ENCODE data around the gene CACUL1.

Gene CACUL1

DNA sequence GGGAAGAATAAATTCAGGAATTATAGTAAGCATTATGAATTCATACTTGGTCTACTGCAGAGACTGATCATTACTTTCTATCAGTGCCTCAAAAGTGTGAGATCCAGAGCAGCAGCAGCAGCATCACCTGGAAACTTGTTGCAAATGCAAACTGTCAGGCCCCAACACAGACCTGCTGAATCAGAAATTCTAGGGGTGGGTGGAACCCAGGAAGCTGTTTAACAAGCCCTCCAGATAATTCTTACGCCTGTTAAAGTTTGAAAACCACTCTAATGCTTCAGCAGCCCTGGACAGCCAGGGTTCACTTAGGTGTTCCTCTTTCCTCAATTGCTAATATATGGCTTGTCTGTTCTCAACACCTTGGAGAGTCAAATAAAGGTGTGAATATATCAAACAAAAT, 19.5 kb downstream of the CACUL1 start:
- in situ Hi-C loops (cut with HindIII; ENCODE audit: low sequenced_read_pairs): no loop called here

DNA sequence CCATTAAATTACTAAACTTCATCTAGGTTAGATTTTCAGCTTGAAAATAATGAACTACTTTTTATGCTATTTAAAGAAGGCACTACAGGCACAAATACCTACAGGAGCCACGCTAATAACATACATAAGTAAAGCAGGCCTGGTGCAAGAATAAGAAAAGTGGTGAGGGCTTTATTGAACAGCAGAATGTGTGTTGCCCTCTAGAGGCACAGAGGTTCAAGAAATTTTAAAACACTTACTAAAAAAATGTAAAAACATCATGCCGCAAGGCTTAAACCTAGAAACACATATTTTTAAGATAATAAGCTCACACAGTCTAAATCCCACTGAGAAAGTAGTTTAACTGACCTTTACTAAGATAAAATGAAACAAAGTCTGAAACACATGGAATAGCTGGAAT, 20.3 kb downstream of the CACUL1 start:
- in situ Hi-C loops (cut with HindIII; ENCODE audit: low sequenced_read_pairs): no loop called here

DNA sequence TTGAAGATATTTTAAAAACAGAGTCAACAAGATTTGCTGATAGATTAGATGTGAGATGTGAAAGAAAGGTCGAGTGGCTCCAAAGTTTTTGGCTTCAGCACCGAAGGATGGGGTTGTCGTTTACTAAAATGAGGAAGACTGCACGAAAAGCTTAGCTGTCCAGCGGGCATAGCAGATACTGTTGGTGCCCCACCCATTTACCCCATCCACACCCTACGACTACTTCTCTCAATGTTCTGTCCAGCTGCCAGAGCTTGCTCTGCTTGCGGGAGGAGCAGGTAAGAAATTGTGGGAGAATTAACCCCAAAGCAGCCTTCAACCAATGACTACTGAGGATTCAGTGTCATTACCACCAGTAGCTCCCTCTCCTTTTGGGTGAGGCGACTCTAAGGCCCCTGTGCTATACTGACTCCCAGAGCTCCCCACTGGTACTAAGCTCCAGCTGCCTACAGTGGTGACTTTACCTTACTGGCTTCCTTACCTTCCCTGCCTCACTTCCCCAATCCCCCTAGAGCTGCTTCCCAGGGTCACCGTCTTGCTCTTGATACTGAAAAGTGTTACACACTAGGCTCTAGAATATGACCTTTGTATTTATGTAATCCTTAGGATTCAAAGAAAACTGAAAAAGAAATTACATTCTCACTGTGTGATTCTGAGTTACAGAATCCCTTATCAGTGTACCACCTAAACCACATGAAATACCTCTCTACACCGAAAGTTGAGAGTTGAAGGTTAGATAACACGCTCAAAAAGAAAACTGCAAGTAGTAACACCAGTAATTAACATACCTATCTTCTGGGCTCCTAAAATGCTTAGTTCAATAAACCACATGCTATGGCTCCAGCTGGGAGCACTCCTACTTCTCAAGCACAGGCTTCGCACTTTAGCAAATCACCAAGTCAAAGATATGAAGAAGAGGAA, 22.3 kb downstream of the CACUL1 start:
- in situ Hi-C loops (cut with HindIII; ENCODE audit: low sequenced_read_pairs): no loop called here

DNA sequence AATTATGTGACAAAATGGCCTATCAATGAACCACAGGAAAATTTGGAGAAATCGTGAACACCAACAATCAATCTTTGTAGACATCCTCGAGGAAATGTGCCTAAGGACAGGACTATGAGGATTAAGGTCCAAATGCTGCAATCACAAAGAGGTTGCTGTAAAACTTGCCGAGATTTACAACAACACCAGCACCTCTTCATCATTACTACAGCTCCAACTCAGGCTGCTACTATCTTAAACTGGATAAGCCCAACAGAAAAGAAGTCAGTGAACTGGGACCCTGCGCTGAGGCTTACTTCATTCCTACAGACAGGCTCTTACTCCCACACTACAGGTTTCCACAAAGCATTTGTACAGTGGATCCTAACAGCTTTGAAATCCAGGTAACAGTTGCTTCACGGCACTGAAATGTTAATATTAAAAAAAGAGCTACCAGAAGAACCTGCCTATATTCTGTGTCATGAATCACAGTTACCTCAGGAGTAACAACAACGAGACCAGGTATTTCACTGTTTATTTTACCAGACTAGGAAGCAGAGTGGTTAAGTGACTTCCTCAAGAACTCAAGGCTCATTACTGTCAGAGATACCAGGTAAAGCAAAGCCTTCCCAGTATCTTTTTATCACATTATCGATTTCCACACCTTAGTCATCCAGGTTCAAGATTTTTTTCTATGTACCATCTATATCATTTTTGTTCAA, 23.9 kb downstream of the CACUL1 start:
- in situ Hi-C loops (cut with HindIII; ENCODE audit: low sequenced_read_pairs): no loop called here

DNA sequence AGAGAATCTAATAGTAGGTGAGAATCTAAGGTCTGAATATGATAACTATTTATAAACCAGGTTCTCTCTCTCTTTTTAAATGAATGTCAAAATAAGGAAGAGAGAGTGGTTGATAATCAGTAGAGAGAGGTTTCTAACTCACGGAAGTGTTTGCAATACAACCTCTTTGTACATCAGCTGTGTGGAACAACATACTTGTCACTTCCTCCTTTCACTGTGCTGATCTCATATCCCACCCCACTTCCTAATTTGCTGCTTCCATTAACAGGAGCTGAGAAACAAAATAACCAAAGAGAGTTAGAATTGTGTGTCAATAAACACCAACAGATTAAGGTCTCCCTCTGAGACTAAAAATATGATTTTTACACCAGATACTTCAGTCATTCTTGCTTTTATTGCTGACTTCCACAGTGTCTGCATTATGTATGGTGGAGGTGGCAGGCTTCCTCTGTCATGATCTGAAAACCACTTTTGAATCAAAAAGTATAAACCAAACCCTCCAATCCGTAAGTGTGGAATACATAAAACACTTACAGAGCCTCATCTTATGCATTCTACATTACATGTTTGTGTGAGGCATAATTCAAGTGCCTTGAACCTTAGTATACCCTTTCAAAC, 25.0 kb downstream of the CACUL1 start:
- in situ Hi-C loops (cut with HindIII; ENCODE audit: low sequenced_read_pairs): no loop called here

DNA sequence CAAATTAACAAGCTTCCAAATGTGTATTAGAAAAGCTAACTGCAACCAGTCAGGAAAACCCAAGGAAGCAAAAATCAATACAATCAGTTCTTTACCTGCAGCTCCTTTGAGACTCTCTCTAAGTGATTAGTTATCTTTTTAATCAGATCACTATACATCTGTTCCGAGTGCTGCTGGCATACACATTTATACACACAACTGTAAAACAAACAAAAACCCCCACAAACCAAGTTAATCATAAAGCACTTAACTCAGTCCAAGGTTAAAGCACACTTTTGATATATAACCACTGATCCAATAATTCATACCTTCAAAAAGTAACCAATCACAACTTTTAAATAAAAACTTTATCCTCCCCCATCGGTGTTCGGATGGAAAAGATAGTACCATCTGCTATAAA, 25.6 kb downstream of the CACUL1 start:
- in situ Hi-C loops (cut with HindIII; ENCODE audit: low sequenced_read_pairs): no loop called here

DNA sequence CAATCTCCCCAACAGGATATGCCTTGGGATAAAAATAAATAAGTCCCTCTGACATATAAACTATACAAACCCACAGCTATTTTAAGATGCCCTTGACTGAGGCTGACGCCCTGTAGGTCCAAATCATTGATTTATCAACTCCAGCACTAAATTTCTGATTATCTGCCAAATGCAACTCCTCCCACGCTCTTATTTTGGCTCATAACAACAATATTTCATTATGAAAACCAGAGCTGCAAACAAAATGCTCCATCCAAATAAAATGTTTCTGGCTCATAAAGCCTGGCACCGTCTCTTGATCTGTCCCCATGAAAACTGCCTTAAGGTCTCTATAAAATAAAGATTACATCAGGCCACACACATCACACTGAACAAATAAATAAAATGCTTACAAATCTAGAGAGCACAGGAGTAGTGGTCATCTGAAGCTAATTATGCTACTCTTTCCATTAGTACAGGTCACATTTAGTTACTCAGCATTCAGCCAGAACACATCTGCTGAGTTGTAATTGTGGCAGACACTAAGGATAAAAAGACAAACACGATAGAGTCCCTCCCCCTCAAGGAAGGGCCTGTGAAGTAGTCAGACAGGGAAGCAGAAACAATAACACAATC, 28.8 kb downstream of the CACUL1 start:
- in situ Hi-C loops (cut with HindIII; ENCODE audit: low sequenced_read_pairs): no loop called here

DNA sequence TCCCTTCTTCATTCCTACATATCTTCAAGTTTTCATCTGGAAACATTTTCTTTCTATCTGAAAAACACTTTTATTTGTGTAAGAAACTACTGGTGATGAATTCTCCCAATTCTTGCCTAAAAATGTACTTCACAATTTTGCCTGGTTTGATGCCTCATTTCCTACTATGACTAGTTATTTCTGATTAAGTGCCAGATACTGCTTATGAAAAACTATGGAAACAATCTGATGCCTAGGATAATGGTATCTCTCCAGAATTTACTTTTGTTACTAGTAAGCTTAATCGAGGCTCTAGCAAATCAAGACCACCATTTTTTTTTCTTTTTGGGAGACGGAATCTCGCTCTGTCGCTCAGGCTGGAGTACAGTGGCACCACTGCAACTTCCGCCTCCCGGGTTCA, 31.3 kb downstream of the CACUL1 start:
- in situ Hi-C loops (cut with HindIII; ENCODE audit: low sequenced_read_pairs): no loop called here

DNA sequence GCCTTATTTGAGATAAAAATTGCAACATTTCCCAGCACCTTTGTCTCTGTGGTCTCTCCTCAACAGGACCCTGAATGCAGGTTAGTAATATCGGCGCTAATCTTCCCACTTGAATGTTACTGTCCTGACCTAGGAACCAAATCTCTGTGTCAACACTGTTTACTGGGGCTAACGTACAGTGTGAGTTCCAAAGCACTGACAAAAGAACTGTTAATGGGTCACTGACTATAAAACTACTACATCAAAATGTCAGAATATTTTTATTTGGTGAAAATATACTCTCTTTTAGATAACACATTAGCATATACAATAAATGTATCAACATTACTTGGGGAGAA, 33.3 kb downstream of the CACUL1 start:
- in situ Hi-C loops (cut with HindIII; ENCODE audit: low sequenced_read_pairs): no loop called here

DNA sequence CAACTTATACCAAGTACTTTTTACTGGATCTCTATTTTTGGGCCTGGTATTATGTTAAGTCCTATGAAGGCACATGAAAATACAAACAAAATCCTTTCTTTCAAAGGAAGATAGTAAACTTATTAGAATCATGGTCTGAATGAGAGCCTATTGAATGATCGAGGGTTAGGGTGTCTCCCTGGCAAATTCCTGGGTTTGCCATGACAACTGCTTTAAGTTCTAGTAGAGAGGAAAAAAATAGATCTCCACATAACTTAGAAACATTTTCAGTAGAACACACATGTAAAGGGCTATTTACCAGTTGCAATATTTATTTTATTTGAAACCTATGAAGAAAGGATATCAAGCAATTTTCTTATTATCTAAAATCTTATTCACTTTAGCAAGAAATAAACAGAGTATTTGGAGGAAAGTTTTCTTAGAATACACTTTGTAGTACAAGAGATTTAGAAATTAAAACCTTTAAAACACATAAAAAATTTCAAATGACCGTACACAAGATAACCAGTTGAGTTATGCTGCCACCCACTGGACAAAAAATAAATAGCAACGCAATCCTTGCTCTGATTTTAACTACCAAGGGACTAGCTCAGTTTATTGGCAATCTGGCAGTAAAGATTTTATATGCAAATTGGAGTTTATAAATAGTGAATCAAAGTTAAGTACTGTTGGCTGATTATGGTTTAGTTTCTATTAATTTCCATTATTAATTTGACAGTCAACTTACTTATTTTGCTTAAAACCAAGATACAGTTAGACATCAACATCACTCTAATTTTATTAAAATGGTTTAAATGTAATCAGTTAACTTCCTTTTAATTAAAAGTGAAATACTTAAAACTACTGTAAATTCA, 33.9 kb downstream of the CACUL1 start:
- in situ Hi-C loops (cut with HindIII; ENCODE audit: low sequenced_read_pairs): no loop called here

DNA sequence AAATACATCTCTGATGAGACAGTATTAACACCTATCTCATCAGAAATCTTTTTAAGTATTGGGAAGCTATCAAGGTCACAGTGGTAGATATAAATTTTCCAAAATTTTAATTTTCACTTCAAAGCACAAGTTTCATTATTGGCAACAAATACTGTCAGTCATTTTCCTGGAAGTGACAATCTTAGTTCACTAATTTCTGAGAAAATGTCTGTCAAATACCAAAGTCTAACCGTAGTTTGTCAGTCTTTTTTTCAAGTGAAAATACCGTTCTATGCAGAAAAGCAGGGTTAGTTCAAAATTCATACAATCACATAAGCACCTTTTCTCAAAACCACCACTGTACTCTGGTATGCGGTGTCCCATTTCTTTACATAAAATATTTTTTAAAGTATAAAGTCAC, 40.4 kb downstream of the CACUL1 start:
- in situ Hi-C loops (cut with HindIII; ENCODE audit: low sequenced_read_pairs): loop anchor here (10.0 kb wide), 1 partner anchor 140 kb away; no protein-coding TSS in a partner anchor

DNA sequence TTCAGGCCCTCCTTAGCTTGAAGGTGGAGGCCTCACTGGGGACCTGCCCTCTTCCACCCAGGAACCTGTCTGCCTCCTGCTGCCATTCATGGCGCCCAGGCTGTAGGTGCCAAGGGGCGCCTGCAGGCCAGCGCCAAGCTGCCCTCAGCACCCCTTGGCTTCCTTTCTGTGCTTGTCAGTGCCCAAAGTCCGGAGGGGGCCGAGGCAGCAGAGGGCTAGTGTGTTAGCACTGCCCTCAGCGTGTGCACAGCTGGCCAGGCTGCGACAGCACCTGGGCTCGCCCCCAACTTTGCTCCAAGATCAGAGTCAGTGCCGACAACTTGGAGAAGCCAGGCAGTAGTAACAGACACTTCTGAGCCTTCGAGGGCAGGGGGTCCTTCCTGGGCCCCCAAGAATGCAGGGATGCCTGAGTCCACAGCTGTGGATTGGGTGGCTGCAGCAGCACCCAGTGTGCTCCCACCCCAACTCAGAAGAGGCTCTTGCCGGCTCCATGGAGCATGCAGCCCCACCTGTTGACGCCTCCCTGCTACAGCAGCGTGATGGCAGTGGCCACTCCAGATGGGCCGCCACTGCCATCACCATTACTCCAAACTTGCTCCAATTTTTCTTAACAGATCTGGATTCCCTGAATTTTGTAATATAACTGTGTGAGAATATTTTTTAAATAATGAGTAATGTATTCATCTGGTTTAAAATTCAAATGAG, 41.7 kb downstream of the CACUL1 start:
- in situ Hi-C loops (cut with HindIII; ENCODE audit: low sequenced_read_pairs): loop anchor here (10.0 kb wide), 1 partner anchor 138 kb away; no protein-coding TSS in a partner anchor

DNA sequence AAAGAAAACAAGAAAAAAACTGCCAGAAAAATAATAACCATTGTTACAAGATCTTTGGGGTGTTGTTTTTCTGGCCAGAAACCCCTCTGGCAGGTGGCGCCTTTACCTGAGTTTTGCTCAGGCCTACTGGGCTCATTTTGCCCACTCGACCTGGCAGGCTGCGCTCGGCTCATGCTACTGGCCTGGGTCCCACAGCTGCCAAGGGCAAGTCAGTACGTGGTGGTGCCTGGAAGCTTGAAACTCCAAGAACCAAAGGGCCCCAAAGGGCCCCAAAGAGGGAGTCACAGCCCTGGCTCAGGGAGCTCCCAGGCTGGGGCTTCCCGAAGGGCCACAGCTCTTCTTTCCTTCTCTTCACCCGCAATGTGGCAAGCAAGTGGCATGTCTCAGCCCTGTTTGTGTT, 42.7 kb downstream of the CACUL1 start:
- in situ Hi-C loops (cut with HindIII; ENCODE audit: low sequenced_read_pairs): loop anchor here (10.0 kb wide), 1 partner anchor 137 kb away; no protein-coding TSS in a partner anchor

DNA sequence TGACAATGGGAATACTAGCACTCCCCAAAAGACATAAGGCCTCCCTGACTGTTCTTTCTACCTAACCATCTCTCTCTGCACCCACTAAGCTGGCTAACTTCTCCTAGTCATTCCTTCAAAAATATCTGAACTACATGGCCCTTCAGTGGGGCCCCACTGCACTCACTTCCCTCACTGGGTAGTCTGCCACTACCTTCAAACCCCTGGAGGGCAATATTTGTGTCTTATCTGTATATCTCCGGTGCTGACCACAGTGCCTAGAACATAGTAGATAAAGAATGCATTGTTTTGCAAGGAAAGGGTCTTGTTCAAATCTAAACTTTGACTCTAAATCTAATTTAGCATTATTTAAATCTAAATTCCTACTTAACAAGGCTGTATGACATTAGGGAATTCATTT, 44.3 kb downstream of the CACUL1 start:
- in situ Hi-C loops (cut with HindIII; ENCODE audit: low sequenced_read_pairs): loop anchor here (10.0 kb wide), 1 partner anchor 136 kb away; no protein-coding TSS in a partner anchor

DNA sequence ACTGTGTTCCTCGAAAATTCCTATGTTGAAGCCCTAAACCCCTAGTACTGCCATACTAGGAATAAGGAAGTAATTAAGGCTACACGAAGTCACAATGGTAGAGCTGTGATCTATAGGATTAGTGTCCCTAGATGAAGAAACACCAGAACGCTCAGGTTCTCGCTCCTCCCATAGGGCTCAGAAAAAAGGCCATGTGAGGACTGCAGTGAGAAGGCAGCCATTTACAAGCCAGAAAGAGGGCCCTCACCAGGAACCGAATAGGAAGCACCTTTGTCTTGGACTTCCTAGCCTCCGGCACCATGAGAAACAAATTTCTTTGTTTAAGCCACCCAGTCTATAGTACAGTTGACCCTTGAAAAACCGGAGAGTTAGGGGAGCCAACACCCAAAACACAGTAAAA, 46.2 kb downstream of the CACUL1 start:
- in situ Hi-C loops (cut with HindIII; ENCODE audit: low sequenced_read_pairs): loop anchor here (10.0 kb wide), 1 partner anchor 66 kb away; no protein-coding TSS in a partner anchor

DNA sequence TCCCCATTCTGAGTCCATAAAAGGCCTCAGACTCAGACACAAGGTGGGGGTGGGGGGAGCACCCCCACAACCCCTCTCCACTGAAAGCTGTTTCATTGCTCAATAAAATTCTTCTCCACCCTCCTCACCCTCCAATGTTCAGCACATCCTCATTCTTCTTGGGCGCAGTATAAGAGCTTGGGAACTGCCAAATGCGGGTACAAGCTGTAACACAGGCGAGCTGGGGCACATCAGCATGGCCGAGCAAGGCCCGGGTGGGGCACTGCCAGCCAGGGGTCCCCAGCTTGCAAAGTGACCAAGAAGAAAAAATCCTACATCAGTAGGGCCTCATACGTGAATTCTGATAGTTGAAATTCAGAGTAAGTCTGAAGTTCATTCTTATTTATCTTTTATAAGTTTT, 50.1 kb downstream of the CACUL1 start:
- in situ Hi-C loops (cut with HindIII; ENCODE audit: low sequenced_read_pairs): loop anchor here (5.0 to 10.0 kb wide), 2 partner anchors 70 to 93 kb away; no protein-coding TSS in a partner anchor

DNA sequence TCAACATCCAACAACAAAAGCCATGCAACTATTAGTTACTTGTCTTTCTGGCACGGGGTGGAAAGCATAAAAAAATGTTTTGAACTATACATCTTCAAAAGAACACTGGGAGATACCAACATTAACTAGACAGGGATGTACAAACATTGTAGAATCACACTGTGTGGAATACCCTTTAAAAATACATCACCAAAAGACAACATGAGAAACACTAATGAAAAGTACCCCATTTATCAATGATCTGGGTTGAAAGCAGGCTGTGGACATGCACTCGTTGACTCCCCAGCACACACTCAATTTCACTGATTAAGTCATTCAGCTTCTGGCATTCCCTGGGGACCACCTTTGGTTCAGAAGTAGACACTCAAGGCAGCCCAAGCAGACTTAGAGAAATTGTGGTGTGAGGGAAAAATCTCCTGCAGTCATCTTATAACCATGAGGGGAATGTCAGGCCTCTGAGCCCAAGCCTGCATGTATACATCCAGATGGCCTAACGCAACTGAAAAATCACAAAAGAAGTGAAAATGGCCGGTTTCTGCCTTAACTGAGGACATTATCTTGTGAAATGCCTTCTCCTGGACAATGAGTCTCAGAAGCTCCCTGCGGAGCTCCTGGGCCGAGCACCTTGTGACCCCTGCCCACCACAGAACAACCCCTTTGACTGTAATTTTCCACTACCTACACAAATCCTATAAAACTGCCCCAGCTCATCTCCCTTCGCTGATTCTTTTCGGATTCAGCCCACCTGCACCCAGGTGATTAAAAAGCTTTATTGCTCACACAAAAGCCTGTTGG, 53.0 kb downstream of the CACUL1 start:
- in situ Hi-C loops (cut with HindIII; ENCODE audit: low sequenced_read_pairs): loop anchor here (5.0 to 10.0 kb wide), 2 partner anchors 73 to 96 kb away; no protein-coding TSS in a partner anchor

DNA sequence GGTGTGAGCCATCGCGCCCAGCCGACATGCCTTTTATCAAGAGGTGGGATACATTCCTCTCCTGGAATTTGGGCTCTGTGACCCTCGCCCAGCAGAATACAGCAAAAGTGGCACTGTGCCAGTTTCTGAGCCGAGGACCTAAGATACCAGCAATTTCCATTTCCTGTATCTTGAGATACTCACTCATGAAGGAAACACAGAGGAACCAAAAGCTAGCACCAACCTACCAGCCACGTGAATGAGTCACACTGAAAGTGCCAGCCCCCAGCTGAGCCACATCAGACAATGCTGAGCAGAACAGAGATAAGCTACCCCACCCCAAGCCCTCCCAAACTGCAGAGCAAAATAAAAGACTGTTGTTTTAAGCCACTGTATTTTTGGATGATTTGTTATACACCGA, 56.3 kb downstream of the CACUL1 start:
- in situ Hi-C loops (cut with HindIII; ENCODE audit: low sequenced_read_pairs): no loop called here

DNA sequence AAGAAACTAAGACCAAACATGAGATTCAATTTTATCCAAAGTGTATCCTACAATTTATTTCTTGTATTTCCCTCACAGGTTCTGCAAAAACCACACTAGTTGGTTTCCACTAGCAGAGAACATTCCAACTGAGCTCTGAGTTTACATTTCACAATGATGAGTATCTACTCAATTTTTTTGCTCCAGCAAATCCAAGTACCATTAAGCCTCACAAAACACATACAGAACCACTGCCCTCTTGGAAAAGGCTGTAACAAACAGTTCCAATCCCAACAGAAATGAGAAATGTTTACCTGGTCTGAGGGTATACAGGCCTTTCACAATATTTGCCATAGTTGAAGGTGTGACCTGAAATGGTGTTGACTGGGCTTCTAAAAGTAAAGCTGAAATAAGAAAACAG, 59.9 kb downstream of the CACUL1 start:
- in situ Hi-C loops (cut with HindIII; ENCODE audit: low sequenced_read_pairs): no loop called here

All from endothelial cell of hepatic sinusoid (primary cell).